Progenitor cell of endocrine pancreas (in vitro differentiated cells): ENCODE results near the gene HBM. TPM values are rescaled to one million over a fixed set of nuclear protein-coding genes. Genes with fewer than 3 reads are reported as not detected.
"Not testable (repeated sequence)": the region's sequence is repeated elsewhere in the genome, so short reads cannot be mapped to it uniquely, and the experiment has no call there.

Experiments used
- DNase-seq: peaks from one replicate; pipeline ENCODE4 v3.0.0; 2021; ENCODE audit warnings: low spot score; ENCODE audit not compliant: unreplicated experiment
- H3K27ac Mint-ChIP-seq: 2 replicates; pipeline ENCODE4 v1.8.0; 2021; ENCODE audit warnings: mild to moderate bottlenecking, moderate library complexity, mixed read lengths
- H3K27me3 Mint-ChIP-seq: 2 replicates; pipeline ENCODE4 v1.8.0; 2021; ENCODE audit warnings: mixed read lengths
- H3K36me3 Mint-ChIP-seq: 2 replicates; pipeline ENCODE4 v1.8.0; 2022; ENCODE audit warnings: mixed read lengths; ENCODE audit not compliant: insufficient read depth
- H3K4me1 Mint-ChIP-seq: 2 replicates; pipeline ENCODE4 v1.8.0; 2021; ENCODE audit warnings: low read depth, mixed read lengths
- H3K4me3 Mint-ChIP-seq: 2 replicates; pipeline ENCODE4 v1.8.0; 2021; ENCODE audit warnings: low read depth, mild to moderate bottlenecking, moderate library complexity, mixed read lengths
- H3K9me3 Mint-ChIP-seq: 2 replicates; pipeline ENCODE4 v1.8.0; 2021; ENCODE audit warnings: low read depth, mixed read lengths
- total RNA-seq: library from RNA; stranded (reverse); gene quantifications from 2 replicates; pipeline ENCODE4 v1.2.1, GENCODE V29; 2021
- TF ChIP-seq, protein P1 (sequence below): fragments of 200-600 bp; sonication (generic); IDR thresholded peaks from one replicate; pipeline ENCODE4 v1.5.0; 2021; ENCODE audit warnings: antibody characterized with exemption, mild to moderate bottlenecking; ENCODE audit not compliant: unreplicated experiment

Gene HBM
- total RNA-seq, 1 donor from 2014 or later = not detected

DNA sequence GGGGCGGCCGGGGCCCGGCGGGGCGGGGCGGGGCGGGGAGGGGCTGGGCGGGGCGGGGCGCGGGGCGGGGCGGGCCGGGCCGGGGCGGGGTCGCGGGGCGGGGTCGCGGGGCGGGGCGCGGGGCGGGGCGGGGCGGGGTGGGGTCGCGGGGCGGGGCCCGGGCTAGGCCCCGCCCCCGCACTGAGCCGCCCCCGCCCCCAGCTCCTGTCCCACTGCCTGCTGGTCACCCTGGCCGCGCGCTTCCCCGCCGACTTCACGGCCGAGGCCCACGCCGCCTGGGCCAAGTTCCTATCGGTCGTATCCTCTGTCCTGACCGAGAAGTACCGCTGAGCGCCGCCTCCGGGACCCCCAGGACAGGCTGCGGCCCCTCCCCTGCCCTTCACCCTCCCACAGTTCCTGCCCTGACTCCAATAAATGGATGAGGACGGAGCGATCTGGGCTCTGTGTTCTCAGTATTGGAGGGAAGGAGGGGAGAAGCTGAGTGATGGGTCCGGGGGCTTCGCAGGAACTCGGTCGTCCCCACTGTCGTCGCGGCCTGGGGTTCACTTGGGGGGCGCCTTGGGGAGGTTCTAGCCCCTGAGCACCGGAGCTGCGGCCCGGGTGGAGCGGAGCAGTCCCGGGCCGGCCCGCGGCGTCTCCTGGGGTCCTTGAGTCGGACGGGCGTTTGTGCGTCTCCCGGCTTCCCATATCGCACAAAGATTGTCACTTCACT is 795 bp upstream of the HBM start:
- no peak for DNase-seq
- no peaks in the 10 kb centered on the region for H3K9me3 Mint-ChIP-seq
- no peak overlapping the region for H3K4me3 Mint-ChIP-seq
- TF ChIP-seq, protein P1, sequence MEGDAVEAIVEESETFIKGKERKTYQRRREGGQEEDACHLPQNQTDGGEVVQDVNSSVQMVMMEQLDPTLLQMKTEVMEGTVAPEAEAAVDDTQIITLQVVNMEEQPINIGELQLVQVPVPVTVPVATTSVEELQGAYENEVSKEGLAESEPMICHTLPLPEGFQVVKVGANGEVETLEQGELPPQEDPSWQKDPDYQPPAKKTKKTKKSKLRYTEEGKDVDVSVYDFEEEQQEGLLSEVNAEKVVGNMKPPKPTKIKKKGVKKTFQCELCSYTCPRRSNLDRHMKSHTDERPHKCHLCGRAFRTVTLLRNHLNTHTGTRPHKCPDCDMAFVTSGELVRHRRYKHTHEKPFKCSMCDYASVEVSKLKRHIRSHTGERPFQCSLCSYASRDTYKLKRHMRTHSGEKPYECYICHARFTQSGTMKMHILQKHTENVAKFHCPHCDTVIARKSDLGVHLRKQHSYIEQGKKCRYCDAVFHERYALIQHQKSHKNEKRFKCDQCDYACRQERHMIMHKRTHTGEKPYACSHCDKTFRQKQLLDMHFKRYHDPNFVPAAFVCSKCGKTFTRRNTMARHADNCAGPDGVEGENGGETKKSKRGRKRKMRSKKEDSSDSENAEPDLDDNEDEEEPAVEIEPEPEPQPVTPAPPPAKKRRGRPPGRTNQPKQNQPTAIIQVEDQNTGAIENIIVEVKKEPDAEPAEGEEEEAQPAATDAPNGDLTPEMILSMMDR = no peak
- H3K36me3 Mint-ChIP-seq = no peaks in the 10 kb centered on the region
- H3K27me3 Mint-ChIP-seq = peaks cover 63% of the 10 kb centered on the region
- no peak overlapping the region for H3K27ac Mint-ChIP-seq
- H3K4me1 Mint-ChIP-seq = no peaks in the 10 kb centered on the region

DNA sequence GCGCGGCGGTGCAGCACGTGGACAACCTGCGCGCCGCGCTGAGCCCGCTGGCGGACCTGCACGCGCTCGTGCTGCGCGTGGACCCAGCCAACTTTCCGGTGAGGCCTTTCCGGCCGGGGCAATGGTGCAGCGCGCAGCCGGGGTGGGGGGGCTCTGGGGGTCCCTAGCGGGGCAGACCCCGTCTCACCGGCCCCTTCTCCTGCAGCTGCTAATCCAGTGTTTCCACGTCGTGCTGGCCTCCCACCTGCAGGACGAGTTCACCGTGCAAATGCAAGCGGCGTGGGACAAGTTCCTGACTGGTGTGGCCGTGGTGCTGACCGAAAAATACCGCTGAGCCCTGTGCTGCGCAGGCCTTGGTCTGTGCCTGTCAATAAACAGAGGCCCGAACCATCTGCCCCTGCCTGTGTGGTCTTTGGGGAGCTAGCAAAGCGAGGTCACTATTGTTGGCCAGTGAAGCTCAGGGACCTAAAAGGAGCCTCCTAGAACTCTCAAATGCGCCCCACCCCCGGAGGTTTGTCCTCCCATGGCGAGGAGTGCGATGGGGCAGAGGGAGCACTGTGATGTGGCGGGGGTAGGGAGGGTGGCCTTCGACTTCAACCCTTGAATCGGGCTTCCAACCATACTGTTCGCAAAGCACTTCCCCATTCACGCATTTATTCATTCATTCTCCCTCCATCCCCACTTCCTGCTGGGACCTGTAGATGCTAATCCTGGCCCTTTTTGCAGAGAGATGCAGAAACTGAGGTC is 770 bp downstream of the HBM start:
- Mint-ChIP-seq H3K27me3 (peaks cover 67% of the 10 kb centered on the region), H3K4me3 (no peak overlapping the region), H3K36me3 (no peaks in the 10 kb centered on the region), H3K4me1 (no peaks in the 10 kb centered on the region), H3K27ac (no peak overlapping the region), H3K9me3 (no peaks in the 10 kb centered on the region)
- DNase-seq = no peak
- TF ChIP-seq, protein P1 = no peak

DNA sequence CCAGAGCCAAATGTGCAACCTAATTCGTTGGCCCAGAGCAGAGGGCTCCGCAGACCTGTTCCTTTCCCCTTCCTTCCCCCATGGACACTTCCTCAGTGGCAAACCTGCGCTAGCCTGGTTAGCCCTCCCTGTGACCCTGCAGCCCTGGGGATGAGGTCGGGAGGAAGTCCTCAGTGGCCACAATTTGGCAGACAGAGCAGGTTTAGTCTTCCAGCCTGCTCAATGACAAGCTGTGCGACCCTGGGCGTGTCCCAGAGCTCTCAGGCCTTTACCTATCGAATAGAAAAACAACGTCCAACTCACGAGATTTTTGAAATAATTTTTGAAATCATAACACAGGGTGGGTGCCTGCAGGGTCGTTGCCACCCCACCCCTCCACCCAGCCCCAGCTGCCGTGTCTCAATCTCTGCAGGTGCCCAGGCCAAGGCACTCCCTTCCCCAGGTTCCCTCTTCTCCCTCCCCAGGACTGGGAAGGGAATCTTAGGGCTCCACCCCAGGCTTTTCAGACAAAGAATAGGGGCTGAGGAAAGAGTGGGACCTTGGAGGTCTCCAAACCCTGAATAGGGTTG is 1.4 kb downstream of the HBM start:
- Mint-ChIP-seq H3K9me3 (no peaks in the 10 kb centered on the region), H3K36me3 (no peaks in the 10 kb centered on the region), H3K4me3 (no peak overlapping the region), H3K4me1 (no peaks in the 10 kb centered on the region), H3K27me3 (peaks cover 65% of the 10 kb centered on the region), H3K27ac (no peak overlapping the region)
- TF ChIP-seq, protein P1 = no peak
- no peak for DNase-seq

- peaks cover 63% of the 10 kb centered on the region for H3K27me3 Mint-ChIP-seq
- no peak overlapping the region for H3K27ac Mint-ChIP-seq
- no peaks in the 10 kb centered on the region for H3K4me1 Mint-ChIP-seq
- no peaks in the 10 kb centered on the region for H3K9me3 Mint-ChIP-seq
- no peak overlapping the region for H3K4me3 Mint-ChIP-seq
- DNase-seq = no peak
- TF ChIP-seq, protein P1 = no peak
- H3K36me3 Mint-ChIP-seq = no peaks in the 10 kb centered on the region
Measured at GRCh38 chr16:168424-168823, 2.6 kb downstream of the HBM start.

GRCh38 chr16:169014-169413 is 3.2 kb downstream of the HBM start:
- no peak for DNase-seq
- no peak overlapping the region for H3K4me3 Mint-ChIP-seq
- no peaks in the 10 kb centered on the region for H3K36me3 Mint-ChIP-seq
- TF ChIP-seq, protein P1 = no peak
- peaks cover 68% of the 10 kb centered on the region for H3K27me3 Mint-ChIP-seq
- no peaks in the 10 kb centered on the region for H3K9me3 Mint-ChIP-seq
- H3K4me1 Mint-ChIP-seq = no peaks in the 10 kb centered on the region
- H3K27ac Mint-ChIP-seq = no peak overlapping the region

- H3K4me3 Mint-ChIP-seq, H3K27ac Mint-ChIP-seq, H3K9me3 Mint-ChIP-seq, H3K4me1 Mint-ChIP-seq, DNase-seq, H3K36me3 Mint-ChIP-seq: not testable (repeated sequence)
- peaks cover 76% of the 10 kb centered on the region for H3K27me3 Mint-ChIP-seq
Measured at GRCh38 chr16:170088-170507, 4.3 kb downstream of the HBM start.
